ENCODE data around the gene CEP126. TPM values are rescaled to one million over a fixed set of nuclear protein-coding genes. Genes with fewer than 3 reads are reported as not detected.

Gene CEP126
- total and polyA plus RNA-seq, 10 donors = 0.76 to 4.4 (median 2.6) TPM

- 92 to 96% (median 94%) methylated on average over 7 of the region's 7 CpGs for WGBS, 5 donors
- TF ChIP-seq CTCF (IDR thresholded peaks at IDR 0.05 in 8 of 11, conservative IDR thresholded peaks at IDR 0.05 in 3 of 11) = no peak
- no peak for TF ChIP-seq POLR2AphosphoS5 (IDR thresholded peaks at IDR 0.05)
- no peak for TF ChIP-seq POLR2A (IDR thresholded peaks at IDR 0.05)
- Histone ChIP-seq H3K4me3 (no peak overlapping the region), H3K27ac (no peak overlapping the region), H3K27me3 (replicated peaks in 1 of 7) (peaks cover 0 to 3% (median 0%) of the 10 kb centered on the region in 7 donors), H3K9me3 (no peaks in the 10 kb centered on the region), H3K4me1 (peaks cover 0 to 6% (median 1%) of the 10 kb centered on the region in 6 donors), H3K36me3 (no peaks in the 10 kb centered on the region)
- no peak for DNase-seq
- intact Hi-C loops (cut with DNase I; ENCODE audit: low total_unique reads) = loop anchor here (2.0 kb wide), 1 partner anchor 144 kb away; no protein-coding TSS in a partner anchor
These were observed 92.2 kb downstream of the CEP126 start for GRCh38 chr11:102006835-102007566.

DNA sequence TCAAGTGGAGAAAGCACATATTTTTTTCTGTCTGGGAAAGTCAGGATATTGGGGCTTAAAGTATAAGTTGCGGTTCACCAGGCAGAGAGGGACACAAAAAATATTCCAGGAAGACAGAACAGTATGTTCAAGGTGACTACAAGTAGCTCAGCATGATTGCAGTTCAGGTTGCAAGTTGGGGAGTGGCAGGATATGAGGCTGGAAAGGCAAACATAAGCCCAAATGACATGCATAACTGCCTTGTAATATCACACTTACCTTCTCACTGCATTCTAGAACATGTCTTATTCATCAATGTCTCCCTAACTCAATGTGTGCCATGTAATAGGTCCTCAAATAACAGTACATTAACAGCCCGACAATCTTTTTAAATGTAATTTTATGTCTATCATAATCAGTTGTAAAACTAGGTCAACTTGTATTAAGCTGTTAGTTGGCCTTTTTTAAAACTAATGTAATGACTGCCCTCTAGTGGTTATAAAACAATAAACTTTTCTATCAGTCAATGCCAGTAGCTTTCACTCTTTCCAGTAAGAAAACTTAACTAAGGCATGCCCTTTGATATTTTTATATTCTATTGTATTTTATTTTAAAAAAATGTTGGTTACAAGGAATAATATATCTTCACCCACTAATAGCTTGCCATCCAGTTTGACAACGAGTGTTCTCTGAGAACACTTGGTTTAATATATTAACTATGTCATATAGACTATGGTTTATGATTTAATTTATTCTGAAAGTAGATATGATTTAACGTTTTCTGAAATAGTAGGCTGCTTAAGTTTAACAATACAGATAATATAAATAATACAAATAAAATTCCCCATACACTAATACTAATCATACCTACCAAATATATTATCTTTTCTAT lies 93.0 kb downstream of the CEP126 start:
- no peak for DNase-seq

GRCh38 chr11:102010776-102011494 lies 96.1 kb downstream of the CEP126 start:
- 30 to 32% (median 31%) methylated on average over 12 of the region's 12 CpGs for WGBS, 5 donors
- peaks cover 0 to 6% (median 1%) of the 10 kb centered on the region in 6 donors for H3K4me1 ChIP-seq
- H3K4me3 ChIP-seq = no peak overlapping the region
- H3K9me3 ChIP-seq = no peaks in the 10 kb centered on the region
- H3K27ac ChIP-seq = no peak overlapping the region
- TF ChIP-seq POLR2A (IDR thresholded peaks at IDR 0.05) (no peak), POLR2AphosphoS5 (IDR thresholded peaks at IDR 0.05) (no peak), CTCF (IDR thresholded peaks at IDR 0.05 in 8 of 11, conservative IDR thresholded peaks at IDR 0.05 in 3 of 11) (no peak)
- intact Hi-C loops (cut with DNase I; ENCODE audit: low total_unique reads) = no loop called here
- no peak for DNase-seq
- H3K27me3 ChIP-seq (replicated peaks in 1 of 7) = peaks cover 0 to 11% (median 0%) of the 10 kb centered on the region in 7 donors
- no peaks in the 10 kb centered on the region for H3K36me3 ChIP-seq

More for the DNA sequence above, 93.0 kb downstream of the CEP126 start:
- peaks cover 0 to 11% (median 0%) of the 10 kb centered on the region in 7 donors for H3K27me3 ChIP-seq (replicated peaks in 1 of 7)
- H3K36me3 ChIP-seq = no peaks in the 10 kb centered on the region
- H3K4me3 ChIP-seq = no peak overlapping the region
- TF ChIP-seq CTCF (IDR thresholded peaks at IDR 0.05 in 8 of 11, conservative IDR thresholded peaks at IDR 0.05 in 3 of 11) (peak; percentile 15 to 70 (median 50)), POLR2A (IDR thresholded peaks at IDR 0.05) (no peak), POLR2AphosphoS5 (IDR thresholded peaks at IDR 0.05) (no peak)
- H3K9me3 ChIP-seq = no peaks in the 10 kb centered on the region
- H3K27ac ChIP-seq = no peak overlapping the region
- intact Hi-C loops (cut with DNase I; ENCODE audit: low total_unique reads) = loop anchor here (2.0 kb wide), 1 partner anchor 145 kb away; no protein-coding TSS in a partner anchor
- 17 to 27% (median 25%) methylated on average over 4 of the region's 4 CpGs for WGBS, 5 donors
- H3K4me1 ChIP-seq = peaks cover 0 to 6% (median 1%) of the 10 kb centered on the region in 6 donors
